A549 (cell line): ENCODE results near the gene CDT1. TPM values are rescaled to one million over a fixed set of nuclear protein-coding genes. Genes with fewer than 3 reads are reported as not detected.

Experiments used
- ATAC-seq, 2 experiments: fragments of 200-7000 bp in 1 of 2; fragments of >200 bp in 1 of 2; cut with Nextera tagmentation in 1 of 2; cut with Tn5 transposase in 1 of 2; 3 replicates each; pipeline versions ENCODE4 v1.8.0 to v1.9.1; 2018 to 2020; ENCODE audit warnings: mild to moderate bottlenecking in 1 of 2, moderate library complexity in 1 of 2
- CTCF ChIA-PET: fragments of 300-600 bp; sonication (Branson Sonifier 250); formaldehyde crosslinking; extraction: SDS; loops from one replicate; lab custom pipeline; 2021; ENCODE audit warnings: antibody characterized with exemption, inconsistent platforms; lab: Yijun Ruan, JAX
- POLR2A ChIA-PET: fragments of 350-600 bp; formaldehyde crosslinking; extraction: SDS; loops from one replicate; lab custom pipeline; 2021; ENCODE audit warnings: antibody characterized with exemption, inconsistent platforms; lab: Yijun Ruan, JAX
- DNase-seq, 2 experiments: peaks; one replicate each; pipeline versions ENCODE4 v3.0.0 to v3.0.0-alpha.2; 2011 to 2016; ENCODE audit warnings: low read depth in 1 of 2, low spot score in 1 of 2
- FAIRE-seq: peaks from 2 replicates; lab custom pipeline; 2011; peaks lifted over from hg19 to GRCh38; lab: Jason Lieb, UNC
- H3K27ac ChIP-seq, 2 experiments: fragments of >200 bp; sonication (Bioruptor Twin); formaldehyde crosslinking; 3 replicates each; pipeline ENCODE4 v1.5.1; 2016 to 2017
- H3K4me1 ChIP-seq: fragments of >200 bp; sonication (Bioruptor Twin); formaldehyde crosslinking; 3 replicates; pipeline ENCODE4 v1.6.1; 2016
- H3K4me2 ChIP-seq: fragments of >200 bp; sonication (Bioruptor Twin); formaldehyde crosslinking; 3 replicates; pipeline ENCODE4 v1.6.1; 2016
- H3K4me3 ChIP-seq: fragments of >200 bp; sonication (Bioruptor Twin); formaldehyde crosslinking; 3 replicates; pipeline ENCODE4 v1.5.1; 2016
- H3K9me3 ChIP-seq: fragments of >200 bp; sonication (Bioruptor Twin); formaldehyde crosslinking; 3 replicates; pipeline ENCODE4 v1.6.1; 2016
- BHLHE40 ChIP-seq: IDR thresholded peaks from 2 replicates; pipeline ENCODE4 v1.6.1; 2012; ENCODE audit warnings: low read depth, low read length, inconsistent platforms
- CBX8 ChIP-seq: fragments of 200-600 bp; sonication (generic); IDR thresholded peaks from 2 replicates; pipeline ENCODE4 v1.6.1; 2016
- CEBPB ChIP-seq, 2 experiments: fragments of >200 bp in 1 of 2; sonication (Bioruptor Twin) in 1 of 2; formaldehyde crosslinking in 1 of 2; IDR thresholded peaks; 2 replicates each; pipeline ENCODE4 v1.6.1; 2012 to 2016
- CHD2 ChIP-seq: fragments of 150-350 bp; IDR thresholded peaks from 2 replicates; pipeline ENCODE4 v1.6.1; 2014; ENCODE audit warnings: low read length; ENCODE audit not compliant: partially characterized antibody
- ESRRA ChIP-seq: fragments of 150-350 bp; IDR thresholded peaks from 2 replicates; pipeline ENCODE4 v1.6.1; 2014; ENCODE audit warnings: mild to moderate bottlenecking, low read length, borderline replicate concordance
- FOSB ChIP-seq: fragments of 250-450 bp; sonication (Bioruptor Pico); IDR thresholded peaks from 2 replicates; pipeline ENCODE4 v1.5.0; 2020; ENCODE audit warnings: mild to moderate bottlenecking, moderate library complexity
- FOXS1 ChIP-seq: fragments of 250-450 bp; sonication (Bioruptor Pico); IDR thresholded peaks from 2 replicates; pipeline ENCODE4 v1.5.0; 2020; ENCODE audit warnings: mild to moderate bottlenecking, moderate library complexity
- GATA3 ChIP-seq: IDR thresholded peaks from 2 replicates; pipeline ENCODE4 v1.6.1; 2012; ENCODE audit warnings: borderline replicate concordance
- HDAC2 ChIP-seq: fragments of 200-600 bp; sonication (generic); IDR thresholded peaks from 2 replicates; pipeline ENCODE4 v1.6.1; 2016
- HOXA7 ChIP-seq: fragments of 250-450 bp; sonication (Bioruptor Pico); IDR thresholded peaks from 2 replicates; pipeline ENCODE4 v1.5.0; 2020; ENCODE audit warnings: mild to moderate bottlenecking, moderate library complexity
- HOXB5 ChIP-seq: fragments of 250-450 bp; sonication (Bioruptor Pico); IDR thresholded peaks from 2 replicates; pipeline ENCODE4 v1.5.0; 2020; ENCODE audit warnings: mild to moderate bottlenecking, moderate library complexity
- JUN ChIP-seq, 2 experiments: fragments of >200 bp; sonication (Bioruptor Twin); formaldehyde crosslinking; IDR thresholded peaks; 2 replicates in 1 of 2; 3 replicates in 1 of 2; pipeline ENCODE4 v1.6.1; 2016 to 2017
- JUNB ChIP-seq: fragments of >200 bp; sonication (Bioruptor Twin); formaldehyde crosslinking; IDR thresholded peaks from 2 replicates; pipeline ENCODE4 v1.6.1; 2016
- MAFK ChIP-seq: fragments of 450-650 bp; IDR thresholded peaks from 2 replicates; pipeline ENCODE4 v1.6.1; 2014; ENCODE audit not compliant: partially characterized antibody
- MAZ ChIP-seq: fragments of 150-350 bp; IDR thresholded peaks from 2 replicates; pipeline ENCODE4 v1.6.1; 2014; ENCODE audit warnings: antibody characterized with exemption, low read depth, low read length, borderline replicate concordance
- MYC ChIP-seq: IDR thresholded peaks from 2 replicates; pipeline ENCODE4 v1.6.1; 2012; ENCODE audit warnings: mild to moderate bottlenecking, inconsistent platforms, low read length, improper control_type of control experiment, borderline replicate concordance
- NFE2L2 ChIP-seq: fragments of 150-350 bp; conservative IDR thresholded peaks from 2 replicates; pipeline ENCODE4 v1.6.1; 2014; ENCODE audit warnings: low read length
- NPAS2 ChIP-seq: fragments of 250-450 bp; sonication (Bioruptor Pico); IDR thresholded peaks from 2 replicates; pipeline ENCODE4 v1.8.0; 2022; ENCODE audit warnings: mild to moderate bottlenecking, moderate library complexity, borderline replicate concordance
- POLR2A ChIP-seq: IDR thresholded peaks from 2 replicates; pipeline ENCODE4 v1.6.1; 2012; ENCODE audit warnings: mild to moderate bottlenecking, low read length
- RARB ChIP-seq: fragments of 250-450 bp; sonication (Bioruptor Pico); IDR thresholded peaks from 2 replicates; pipeline ENCODE4 v1.8.0; 2021; ENCODE audit warnings: mild to moderate bottlenecking, moderate library complexity
- RNF2 ChIP-seq: fragments of 200-600 bp; sonication (generic); IDR thresholded peaks from 2 replicates; pipeline ENCODE4 v1.6.1; 2016; ENCODE audit warnings: low read depth, mild to moderate bottlenecking, antibody characterized with exemption, moderate library complexity, borderline replicate concordance
- SMC3 ChIP-seq: fragments of >200 bp; sonication (Bioruptor Twin); formaldehyde crosslinking; IDR thresholded peaks from 3 replicates; pipeline ENCODE4 v1.6.1; 2018; ENCODE audit warnings: inconsistent platforms
- TFCP2L1 ChIP-seq: fragments of 250-450 bp; sonication (Bioruptor Pico); IDR thresholded peaks from 2 replicates; pipeline ENCODE4 v1.5.0; 2021; ENCODE audit warnings: mild to moderate bottlenecking
- ZFP36 ChIP-seq: fragments of 450-650 bp; IDR thresholded peaks from 2 replicates; pipeline ENCODE4 v1.6.1; 2014; ENCODE audit warnings: borderline replicate concordance; ENCODE audit not compliant: partially characterized antibody
- ZNF302 ChIP-seq: fragments of 250-450 bp; sonication (Bioruptor Pico); IDR thresholded peaks from 2 replicates; pipeline ENCODE4 v1.9.0; 2021; ENCODE audit warnings: inconsistent platforms, mild to moderate bottlenecking, moderate library complexity
- ZSCAN20 ChIP-seq: fragments of 250-450 bp; sonication (Bioruptor Pico); IDR thresholded peaks from 2 replicates; pipeline ENCODE4 v1.8.0; 2022; ENCODE audit warnings: mild to moderate bottlenecking, moderate library complexity
- WGBS: methylation state at CpG from one replicate; pipeline ENCODE4 v1.1.6; 2017; ENCODE audit errors: missing lambda C conversion rate; 5-methylcytosine and 5-hydroxymethylcytosine counted together
- polyA plus RNA-seq, 4 experiments: library from polyadenylated mRNA; depleted of rRNA in 3 of 4; stranded (reverse); fragments of >200 nt; fragmentation: RNase III in 1 of 4; extraction: RNeasy Plus Mini Kit Qiagen cat#74134 plus additional on column Dnase treatment in 1 of 4; gene quantifications; 2 replicates in 3 of 4; 3 replicates in 1 of 4; pipeline ENCODE4 v1.2.3, GENCODE V29; 2011 to 2017
- TF ChIP-seq, protein P1 (sequence below): fragments of >200 bp; sonication (Bioruptor Twin); formaldehyde crosslinking; IDR thresholded peaks from 2 replicates; pipeline ENCODE4 v1.6.1; 2016
- TF ChIP-seq, protein P2 (sequence below): fragments of >200 bp; sonication (Bioruptor Twin); formaldehyde crosslinking; IDR thresholded peaks from 3 replicates; pipeline ENCODE4 v1.6.1; 2016
- TF ChIP-seq, protein P3 (sequence below): IDR thresholded peaks from 2 replicates; pipeline ENCODE4 v1.6.1; 2012
- TF ChIP-seq, protein P4 (sequence below): IDR thresholded peaks from 2 replicates; pipeline ENCODE4 v1.6.1; 2012

The CDT1 gene
- polyA plus RNA-seq, 2 of the 4 experiments (the other 2 are of a cell fraction), result 3.8 to 16.0 TPM

DNA sequence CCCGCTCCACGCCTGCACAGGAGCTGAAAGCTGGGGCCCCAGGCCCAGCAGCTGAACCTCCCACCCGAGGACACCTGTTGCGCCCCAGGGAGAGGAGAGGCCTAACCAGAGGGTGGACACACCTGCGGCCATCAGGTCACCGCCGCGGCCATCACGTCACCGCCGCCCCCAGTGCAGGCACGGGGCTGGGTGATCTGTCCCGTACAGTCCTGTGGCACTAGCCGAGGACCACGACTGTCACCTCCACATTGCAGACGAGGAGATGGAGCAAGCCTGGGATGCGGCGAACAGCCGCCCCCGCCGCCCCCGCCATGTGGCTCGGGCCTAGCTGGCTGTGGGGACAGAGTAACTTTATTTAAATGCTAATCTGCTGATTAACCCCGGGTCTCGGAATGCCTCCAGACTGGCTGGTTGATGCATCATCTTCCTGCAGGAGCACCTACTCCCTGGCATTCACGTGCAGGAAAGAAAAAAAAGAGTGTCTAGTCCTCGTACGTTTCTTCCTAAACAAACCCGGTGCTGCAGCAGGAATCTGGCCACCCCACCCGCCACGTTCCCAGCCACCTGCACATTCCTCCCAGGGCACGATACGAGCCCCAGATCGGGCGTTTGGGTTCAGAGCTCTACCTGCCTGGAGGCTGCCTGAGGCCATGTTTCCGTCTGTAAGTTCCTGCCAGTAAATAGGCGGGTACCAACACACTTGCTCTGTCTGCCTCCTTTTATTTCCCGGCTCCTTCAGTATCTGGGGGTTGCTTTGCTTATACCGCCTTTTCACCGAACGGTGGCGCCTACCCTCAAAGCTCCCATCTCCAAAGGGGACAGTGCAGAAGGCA lies 48.5 kb upstream of the CDT1 start:
- H3K4me1 ChIP-seq, result no peaks in the 10 kb centered on the region
- DNase-seq, result no peak
- WGBS, result 75% methylated on average over 24 of the region's 42 CpGs
- H3K27ac ChIP-seq, result no peak overlapping the region
- H3K9me3 ChIP-seq, result no peaks in the 10 kb centered on the region
- no peak overlapping the region for H3K4me3 ChIP-seq
- CTCF ChIA-PET, result interaction anchor here (0.5 to 31.8 kb wide), 6 partner anchors 8 to 26 kb away, joined by 3 to 596 read pairs (median 4); no protein-coding TSS in a partner anchor
- ATAC-seq, result no peak
- no peak for TF ChIP-seq CEBPB (IDR thresholded peaks at IDR 0.05)
- TF ChIP-seq MAFK, result no peak
- TF ChIP-seq JUN (IDR thresholded peaks at IDR 0.05), result no peak
- TF ChIP-seq CHD2, result no peak
- TF ChIP-seq HOXA7 (CRISPR knock-in tag), result no peak
- TF ChIP-seq HOXB5 (CRISPR knock-in tag), result no peak
- POLR2A ChIA-PET, result no interaction called here
- H3K4me2 ChIP-seq, result no peak overlapping the region
- no peak for FAIRE-seq

DNA sequence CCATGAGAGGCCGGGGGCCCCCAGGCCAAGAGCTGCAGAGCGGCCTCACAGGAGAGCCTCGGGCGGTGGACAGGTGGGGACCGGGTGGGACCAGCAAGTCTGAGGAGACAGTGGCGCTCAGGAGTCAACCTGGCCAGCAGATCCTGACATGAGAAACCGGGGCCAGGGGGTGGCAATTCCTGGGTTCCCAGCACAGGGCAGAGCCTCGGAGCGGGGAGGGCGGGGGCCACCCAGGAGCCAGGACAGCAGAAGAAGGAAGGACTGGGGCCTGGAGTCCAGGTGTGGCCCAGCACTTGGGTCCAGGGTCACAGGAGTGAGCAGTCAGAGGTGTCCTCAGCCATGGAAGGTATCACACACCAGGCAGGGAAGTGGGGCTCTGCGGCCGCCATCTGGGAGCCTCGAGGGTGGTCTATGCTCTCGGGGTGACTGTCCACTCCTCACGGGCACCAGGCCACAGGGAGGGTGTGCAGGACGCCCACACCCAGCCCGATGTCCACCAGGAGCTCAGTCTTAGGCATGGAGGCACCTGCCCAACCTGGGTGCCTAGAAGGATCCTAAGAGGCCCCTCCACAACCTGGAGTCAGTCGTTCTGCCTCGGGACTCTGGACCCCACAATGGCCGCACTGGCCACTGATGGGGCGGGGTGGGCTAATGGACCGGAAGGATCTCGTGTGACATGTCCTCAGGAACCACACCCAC lies 47.7 kb upstream of the CDT1 start:
- POLR2A ChIA-PET, result no interaction called here
- H3K4me3 ChIP-seq, result no peak overlapping the region
- TF ChIP-seq GATA3, result no peak
- TF ChIP-seq NPAS2 (CRISPR knock-in tag), result no peak
- TF ChIP-seq ESRRA, result no peak
- TF ChIP-seq HDAC2, result no peak
- no peak for TF ChIP-seq ZSCAN20 (CRISPR knock-in tag)
- no peak for TF ChIP-seq RARB (CRISPR knock-in tag)
- TF ChIP-seq CHD2, result no peak
- no peak for TF ChIP-seq MAZ
- TF ChIP-seq SMC3, result no peak
- TF ChIP-seq TFCP2L1 (CRISPR knock-in tag), result no peak
- TF ChIP-seq, protein P1, sequence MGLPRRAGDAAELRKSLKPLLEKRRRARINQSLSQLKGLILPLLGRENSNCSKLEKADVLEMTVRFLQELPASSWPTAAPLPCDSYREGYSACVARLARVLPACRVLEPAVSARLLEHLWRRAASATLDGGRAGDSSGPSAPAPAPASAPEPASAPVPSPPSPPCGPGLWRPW, result no peak
- no peak for TF ChIP-seq POLR2A
- TF ChIP-seq RNF2, result no peak
- no peak for TF ChIP-seq BHLHE40
- TF ChIP-seq FOXS1 (CRISPR knock-in tag), result no peak
- no peak for TF ChIP-seq ZFP36
- no peak for TF ChIP-seq ZNF302 (CRISPR knock-in tag)
- CTCF ChIA-PET, result interaction anchor here (1.0 to 31.8 kb wide), 3 partner anchors 14 to 22 kb away, joined by 5 to 596 read pairs (median 5); no protein-coding TSS in a partner anchor
- no peak overlapping the region for H3K4me2 ChIP-seq
- WGBS, result 93% methylated on average over 18 of the region's 23 CpGs
- ATAC-seq, result no peak
- no peak overlapping the region for H3K27ac ChIP-seq
- no peak for FAIRE-seq
- H3K4me1 ChIP-seq, result no peaks in the 10 kb centered on the region
- DNase-seq, result no peak
- H3K9me3 ChIP-seq, result no peaks in the 10 kb centered on the region

DNA sequence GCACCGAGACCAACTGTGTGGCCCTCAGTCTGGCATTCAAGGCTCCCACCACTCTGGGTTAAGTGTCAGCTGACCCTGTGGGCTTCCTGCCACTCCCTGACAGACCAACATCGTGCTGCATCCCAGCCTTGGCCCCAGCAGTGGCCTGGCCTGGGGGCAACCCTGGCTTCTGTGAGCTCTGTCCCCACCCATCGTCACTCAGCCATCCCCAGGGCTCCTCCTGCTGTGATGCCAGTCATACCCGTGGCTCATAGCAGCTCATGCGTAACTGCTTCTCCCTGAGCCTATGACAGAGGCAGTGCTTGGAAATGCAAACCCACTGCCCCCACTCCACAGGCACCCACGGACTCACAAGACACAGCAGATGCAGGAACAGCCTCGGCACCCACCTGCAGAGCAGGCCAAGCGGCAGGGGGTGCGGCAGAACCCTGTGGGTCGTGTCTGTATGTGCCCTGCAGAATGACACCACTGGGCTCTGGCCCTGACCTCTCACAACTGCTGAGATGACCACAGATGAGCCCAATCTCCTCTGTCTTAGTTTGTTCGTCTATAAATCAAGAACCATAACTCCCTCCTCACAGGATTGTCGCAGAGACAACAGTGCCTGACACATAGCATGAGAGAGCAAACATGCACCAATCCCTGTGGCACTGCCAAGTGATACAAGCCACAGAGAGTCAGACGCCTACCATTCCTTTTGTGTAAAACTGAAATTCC lies 45.2 kb upstream of the CDT1 start:
- peaks cover 14% of the 10 kb centered on the region; the same call in 2 of the 3 replicates for H3K4me1 ChIP-seq
- no peak overlapping the region for H3K4me2 ChIP-seq
- H3K27ac ChIP-seq, result no peak overlapping the region
- CTCF ChIA-PET, result interaction anchor here (1.4 to 31.8 kb wide), 4 partner anchors 12 to 42 kb away, joined by 3 to 596 read pairs (median 5); no protein-coding TSS in a partner anchor
- no peak for ATAC-seq
- no peak for FAIRE-seq
- no peak overlapping the region for H3K4me3 ChIP-seq
- no peak for DNase-seq
- no peaks in the 10 kb centered on the region for H3K9me3 ChIP-seq
- POLR2A ChIA-PET, result interaction anchor here (0.6 kb wide), 1 partner anchor 36 kb away, joined by 5 read pairs; no protein-coding TSS in a partner anchor
- WGBS, result 66% methylated on average over 5 of the region's 13 CpGs
- TF ChIP-seq, protein P2, sequence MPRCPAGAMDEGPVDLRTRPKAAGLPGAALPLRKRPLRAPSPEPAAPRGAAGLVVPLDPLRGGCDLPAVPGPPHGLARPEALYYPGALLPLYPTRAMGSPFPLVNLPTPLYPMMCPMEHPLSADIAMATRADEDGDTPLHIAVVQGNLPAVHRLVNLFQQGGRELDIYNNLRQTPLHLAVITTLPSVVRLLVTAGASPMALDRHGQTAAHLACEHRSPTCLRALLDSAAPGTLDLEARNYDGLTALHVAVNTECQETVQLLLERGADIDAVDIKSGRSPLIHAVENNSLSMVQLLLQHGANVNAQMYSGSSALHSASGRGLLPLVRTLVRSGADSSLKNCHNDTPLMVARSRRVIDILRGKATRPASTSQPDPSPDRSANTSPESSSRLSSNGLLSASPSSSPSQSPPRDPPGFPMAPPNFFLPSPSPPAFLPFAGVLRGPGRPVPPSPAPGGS, result no peak
- TF ChIP-seq BHLHE40 (no peak), FOSB (CRISPR knock-in tag) (no peak), MYC (no peak), TFCP2L1 (CRISPR knock-in tag) (no peak), NFE2L2 (no peak), POLR2A (no peak), FOXS1 (CRISPR knock-in tag) (no peak), JUNB (no peak), RARB (CRISPR knock-in tag) (no peak), CBX8 (no peak), MAFK (no peak)
- TF ChIP-seq, protein P1, result no peak
- TF ChIP-seq, protein P3, sequence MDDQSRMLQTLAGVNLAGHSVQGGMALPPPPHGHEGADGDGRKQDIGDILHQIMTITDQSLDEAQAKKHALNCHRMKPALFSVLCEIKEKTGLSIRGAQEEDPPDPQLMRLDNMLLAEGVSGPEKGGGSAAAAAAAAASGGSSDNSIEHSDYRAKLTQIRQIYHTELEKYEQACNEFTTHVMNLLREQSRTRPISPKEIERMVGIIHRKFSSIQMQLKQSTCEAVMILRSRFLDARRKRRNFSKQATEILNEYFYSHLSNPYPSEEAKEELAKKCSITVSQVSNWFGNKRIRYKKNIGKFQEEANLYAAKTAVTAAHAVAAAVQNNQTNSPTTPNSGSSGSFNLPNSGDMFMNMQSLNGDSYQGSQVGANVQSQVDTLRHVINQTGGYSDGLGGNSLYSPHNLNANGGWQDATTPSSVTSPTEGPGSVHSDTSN, result no peak
- TF ChIP-seq, protein P4, sequence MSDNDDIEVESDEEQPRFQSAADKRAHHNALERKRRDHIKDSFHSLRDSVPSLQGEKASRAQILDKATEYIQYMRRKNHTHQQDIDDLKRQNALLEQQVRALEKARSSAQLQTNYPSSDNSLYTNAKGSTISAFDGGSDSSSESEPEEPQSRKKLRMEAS, result no peak
